Panc1 (cell line): ENCODE data around the gene SLC16A3.

Experiments used
- CTCF ChIP-seq: fragments of 450-650 bp; IDR thresholded peaks from 2 replicates; pipeline ENCODE4 v1.5.1; 2017; ENCODE audit warnings: mild to moderate bottlenecking
- SIN3A ChIP-seq: IDR thresholded peaks from 2 replicates; pipeline ENCODE4 v1.6.1; 2012; ENCODE audit warnings: low read depth, mild to moderate bottlenecking, low read length, moderate library complexity, borderline replicate concordance; ENCODE audit not compliant: insufficient read depth
- TCF7L2 ChIP-seq: IDR thresholded peaks from 2 replicates; pipeline ENCODE4 v1.6.1; 2011; ENCODE audit warnings: mild to moderate bottlenecking, low read depth, low read length, inconsistent platforms

GRCh38 chr17:82234211-82235055, 5.6 kb downstream of the SLC16A3 start:
- TF ChIP-seq CTCF (no peak), SIN3A (no peak), TCF7L2 (no peak)
